GM21528 (cell line): ENCODE measurements around the gene MAG.
"Not testable (repeated sequence)": the region's sequence is repeated elsewhere in the genome, so short reads cannot be mapped to it uniquely, and the experiment has no call there.

ENCODE experiments used
- ATAC-seq: cut with Tn5 transposase; IDR thresholded peaks from one replicate; pipeline ENCODE4 v1.9.1; 2021; ENCODE audit warnings: mild to moderate bottlenecking, moderate library complexity; ENCODE audit not compliant: unreplicated experiment, low FRiP score

MAG gene

GRCh38 chr19:35279374-35279773, 12.6 kb upstream of the MAG start:
- no peak for ATAC-seq

- no peak for ATAC-seq
Measured at GRCh38 chr19:35279985-35280821, 11.8 kb upstream of the MAG start.

- ATAC-seq, result no peak
Measured at GRCh38 chr19:35281303-35281702, 10.7 kb upstream of the MAG start.

- ATAC-seq, result no peak
Measured at GRCh38 chr19:35284153-35285094, 7.5 kb upstream of the MAG start.

- no peak for ATAC-seq
Measured at GRCh38 chr19:35285095-35285449, 6.9 kb upstream of the MAG start.

GRCh38 chr19:35285465-35285864, 6.5 kb upstream of the MAG start:
- ATAC-seq, result not testable (repeated sequence)

- not testable (repeated sequence) for ATAC-seq
Measured at GRCh38 chr19:35286101-35286500, 5.9 kb upstream of the MAG start.

- ATAC-seq, result no peak
Measured at GRCh38 chr19:35287713-35288112, 4.2 kb upstream of the MAG start.

- no peak for ATAC-seq
Measured at GRCh38 chr19:35288331-35288730, 3.6 kb upstream of the MAG start.

- ATAC-seq, result no peak
Measured at GRCh38 chr19:35288906-35289305, 3.1 kb upstream of the MAG start.

- ATAC-seq, result no peak
Measured at GRCh38 chr19:35290381-35291127, 1.4 kb upstream of the MAG start.

- no peak for ATAC-seq
Measured at GRCh38 chr19:35291259-35291658, 702 bp upstream of the MAG start.

GRCh38 chr19:35292421-35293362, 731 bp downstream of the MAG start:
- ATAC-seq, result no peak

- ATAC-seq, result no peak
Measured at GRCh38 chr19:35293363-35293739, 1.4 kb downstream of the MAG start.

- ATAC-seq, result no peak
Measured at GRCh38 chr19:35293808-35294207, 1.8 kb downstream of the MAG start.

- ATAC-seq, result no peak
Measured at GRCh38 chr19:35294328-35294727, 2.4 kb downstream of the MAG start.

GRCh38 chr19:35294859-35295791, 3.2 kb downstream of the MAG start:
- ATAC-seq, result no peak

- no peak for ATAC-seq
Measured at GRCh38 chr19:35295792-35296462, 4.0 kb downstream of the MAG start.
